HG02973 (cell line): ENCODE measurements around the gene CD36.
"Not testable (repeated sequence)": the region's sequence is repeated elsewhere in the genome, so short reads cannot be mapped to it uniquely, and the experiment has no call there.

ENCODE experiments used
- ATAC-seq: cut with Tn5 transposase; IDR thresholded peaks from one replicate; pipeline ENCODE4 v1.9.1; 2021; ENCODE audit warnings: moderate library complexity; ENCODE audit not compliant: unreplicated experiment

The CD36 gene

DNA sequence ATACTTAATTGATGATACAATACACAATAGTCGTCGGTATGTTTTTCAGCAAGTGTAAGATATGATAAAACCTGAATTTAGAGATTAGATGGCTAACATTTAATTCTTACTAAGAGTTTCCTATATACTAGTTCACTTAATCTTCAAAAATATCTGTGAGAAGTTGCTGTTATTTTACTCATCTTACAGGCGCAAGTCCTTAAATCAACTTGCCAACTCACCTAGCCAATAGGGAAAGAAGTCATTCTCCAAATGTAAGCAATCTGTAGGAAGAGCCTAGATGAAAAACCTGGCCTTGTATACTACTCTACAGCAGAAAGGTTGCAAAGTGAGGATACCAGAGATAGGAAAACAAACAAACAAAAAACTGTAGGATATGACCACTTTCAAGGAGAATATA, 10.6 kb downstream of the CD36 start:
- no peak for ATAC-seq

DNA sequence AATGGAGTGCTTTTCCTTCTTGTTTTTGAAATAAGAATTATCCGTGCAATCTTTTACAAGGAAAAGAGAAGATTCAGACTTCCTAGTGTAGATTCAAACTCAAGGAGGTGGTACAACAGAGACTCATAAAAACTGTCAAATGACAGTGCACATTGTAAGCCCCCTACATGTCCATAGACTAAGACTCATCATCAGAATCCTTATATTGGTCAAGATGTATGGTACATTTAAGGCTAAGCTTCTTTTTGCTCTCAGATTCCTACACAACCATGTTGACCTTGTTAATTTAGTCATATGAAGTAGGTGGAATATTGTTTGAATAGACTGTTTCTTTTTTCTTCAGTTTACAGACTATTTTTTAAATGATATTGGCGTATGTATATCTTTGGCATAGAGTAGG, 11.6 kb downstream of the CD36 start:
- no peak for ATAC-seq

DNA sequence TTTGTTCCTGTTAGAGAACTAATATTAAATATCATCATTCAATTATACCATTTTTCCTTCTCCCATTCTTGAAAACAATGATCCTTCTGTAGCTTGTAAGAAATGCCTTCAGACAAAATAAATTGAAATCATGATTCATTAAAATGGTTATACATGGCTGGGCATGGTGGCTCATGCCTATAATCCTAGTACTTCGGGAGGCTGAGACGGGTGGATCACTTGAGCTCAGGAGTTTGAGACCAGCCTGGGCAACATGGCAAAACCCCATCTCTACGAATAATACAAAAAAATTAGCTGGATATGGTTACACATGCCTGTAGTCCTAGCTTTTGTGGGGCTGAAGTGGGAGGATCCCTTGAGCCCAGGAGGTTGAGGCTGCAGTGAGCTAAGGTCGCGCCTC, 13.0 kb downstream of the CD36 start:
- no peak for ATAC-seq

DNA sequence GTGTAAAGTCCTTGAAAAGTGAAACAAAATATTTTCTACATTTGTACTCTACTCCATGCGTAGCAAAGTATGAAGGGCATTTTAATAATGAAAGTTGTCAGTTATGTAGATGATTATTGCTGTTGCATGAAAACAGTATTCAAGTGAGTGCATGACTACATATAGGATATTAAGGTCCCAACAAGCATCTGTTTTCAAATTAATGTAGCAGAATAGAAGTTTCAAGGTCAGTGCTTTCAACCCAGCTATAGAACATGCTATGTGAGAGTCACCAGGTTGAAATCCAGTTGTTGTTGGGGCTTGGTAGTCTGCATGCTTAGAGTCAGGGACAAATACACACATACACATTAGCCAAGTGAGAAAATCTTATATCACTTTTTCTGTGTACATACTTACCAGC, 14.8 kb downstream of the CD36 start:
- no peak for ATAC-seq

DNA sequence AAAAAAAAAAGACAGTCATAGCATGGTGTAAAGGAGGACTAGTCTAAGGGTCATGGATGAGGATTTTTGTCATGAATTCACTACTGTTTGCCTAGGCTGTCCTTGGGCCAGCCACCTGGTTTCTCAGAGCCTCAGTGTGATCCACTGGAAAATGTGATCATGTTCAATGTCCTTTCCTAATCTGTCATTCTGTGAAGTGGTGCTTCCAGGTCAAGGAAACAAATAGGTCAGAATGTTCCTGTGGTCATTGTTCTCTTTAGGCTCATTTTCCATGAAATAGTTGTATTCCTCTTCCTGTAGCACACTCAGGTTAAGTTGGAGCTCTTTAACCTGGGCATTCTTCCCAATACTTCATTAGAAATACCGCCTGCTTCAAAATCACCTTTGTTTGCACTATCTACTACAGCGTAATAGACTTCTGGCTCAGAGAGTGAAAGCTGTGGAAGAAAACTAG, 16.5 kb downstream of the CD36 start:
- ATAC-seq, result no peak

DNA sequence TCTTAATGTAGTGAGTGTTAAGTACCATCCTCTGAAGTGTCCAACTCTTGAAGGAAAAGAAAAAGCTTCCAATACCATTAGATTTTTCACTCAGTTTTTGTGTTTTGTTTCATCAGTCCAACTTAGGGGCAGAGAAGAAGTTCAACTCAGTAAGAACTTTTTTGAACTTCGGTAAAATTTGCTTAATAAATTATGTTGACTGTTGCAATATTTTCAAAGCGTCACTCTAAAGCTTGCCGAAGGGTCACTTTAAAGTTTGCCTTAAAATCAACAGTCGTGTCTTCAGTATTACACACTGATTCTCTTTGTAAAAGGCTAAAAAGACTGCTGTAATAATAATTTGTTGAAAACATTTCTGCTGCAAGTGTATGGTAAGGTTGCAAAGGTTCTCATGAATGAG, 17.6 kb downstream of the CD36 start:
- ATAC-seq, result no peak

DNA sequence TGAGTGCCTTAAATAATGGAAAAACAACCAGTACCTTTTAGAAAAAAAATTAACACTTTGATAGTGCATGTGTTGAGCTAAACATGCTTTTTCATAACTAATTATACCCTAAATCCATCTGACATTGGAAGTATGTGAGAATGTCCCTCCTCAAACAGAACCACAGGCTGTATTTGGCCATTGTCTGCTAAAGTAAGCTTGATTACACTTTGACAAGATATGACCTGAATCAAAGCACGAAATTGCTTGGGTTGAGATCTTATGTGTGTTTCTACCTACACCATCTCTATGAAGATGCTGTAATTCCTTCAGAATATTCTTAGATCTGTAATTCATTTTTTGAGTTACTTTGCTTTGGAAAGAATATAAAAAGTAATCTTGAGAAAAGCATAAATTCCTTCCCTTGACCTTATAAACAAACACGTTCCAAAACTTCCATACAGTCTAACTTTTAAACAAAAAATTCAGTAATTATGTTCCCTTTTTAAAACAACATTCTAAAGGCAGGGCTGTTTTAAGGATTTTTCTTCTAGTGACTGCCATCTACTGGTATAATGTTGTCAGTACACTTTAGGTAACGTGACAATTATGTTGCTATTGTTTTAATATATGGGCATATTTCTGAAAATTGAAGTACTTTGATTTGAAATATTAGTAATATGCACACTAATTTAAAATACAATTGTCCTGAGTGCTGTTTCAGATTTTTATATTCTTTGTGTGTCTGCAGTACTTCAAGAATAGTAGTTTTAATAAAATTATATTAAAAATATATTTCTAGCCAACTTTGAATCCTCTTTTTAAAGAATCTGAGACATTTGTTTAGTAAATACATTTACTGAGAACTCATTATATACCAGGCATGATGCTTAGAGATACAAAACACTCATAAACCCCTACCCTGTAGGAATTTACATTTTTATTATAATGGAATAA, 20.9 kb downstream of the CD36 start:
- ATAC-seq, result peak; percentile 76

DNA sequence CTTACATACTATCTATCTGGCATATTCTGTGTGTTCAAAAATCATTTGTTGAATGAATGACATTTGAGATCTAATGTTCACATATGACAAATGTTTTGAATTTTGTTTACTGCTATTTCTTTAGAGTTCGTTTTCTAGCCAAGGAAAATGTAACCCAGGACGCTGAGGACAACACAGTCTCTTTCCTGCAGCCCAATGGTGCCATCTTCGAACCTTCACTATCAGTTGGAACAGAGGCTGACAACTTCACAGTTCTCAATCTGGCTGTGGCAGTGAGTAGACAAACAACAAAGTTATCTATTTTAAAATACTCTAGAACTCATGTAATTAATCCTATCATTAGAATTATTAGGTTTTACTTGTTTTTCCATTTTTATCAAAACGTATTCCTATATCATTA, 22.5 kb downstream of the CD36 start:
- ATAC-seq, result no peak

DNA sequence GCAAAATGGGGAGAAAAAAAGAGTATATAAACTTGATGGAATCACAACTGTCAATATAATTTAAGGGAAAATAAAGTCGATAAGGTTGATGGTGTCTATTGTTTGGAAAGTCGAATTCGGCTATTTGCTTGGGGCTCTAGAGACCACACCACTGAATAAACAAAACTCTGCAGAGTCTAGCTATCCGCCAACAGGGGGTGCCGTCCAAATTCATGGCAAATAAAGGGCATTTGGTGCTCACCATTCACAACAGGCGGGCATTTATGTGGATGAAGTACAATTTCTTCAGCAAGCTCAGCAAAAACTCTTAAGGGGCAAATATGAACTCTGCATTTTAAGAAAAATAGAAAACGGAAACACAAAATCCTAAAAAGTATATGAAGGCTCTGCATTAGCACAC, 23.3 kb downstream of the CD36 start:
- no peak for ATAC-seq

DNA sequence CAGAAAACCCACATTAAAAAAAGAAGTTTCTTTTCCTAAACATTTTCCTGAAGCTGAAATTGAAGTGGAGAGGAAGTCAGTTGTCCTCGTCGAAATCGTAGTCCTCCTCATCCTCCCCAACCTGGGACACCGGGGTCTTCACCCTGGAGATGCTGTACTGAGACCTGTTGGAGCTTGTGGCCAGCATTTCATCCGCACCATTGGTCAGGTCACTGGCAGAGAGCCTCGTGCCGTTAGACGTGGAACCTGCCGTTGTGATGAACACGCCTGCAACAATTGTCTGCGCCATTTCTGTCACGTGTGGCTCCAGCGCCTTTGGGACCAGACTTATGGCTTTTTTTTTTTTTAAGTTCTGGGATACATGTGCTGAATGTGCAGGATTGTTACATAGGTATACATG, 23.8 kb downstream of the CD36 start:
- ATAC-seq, result no peak

DNA sequence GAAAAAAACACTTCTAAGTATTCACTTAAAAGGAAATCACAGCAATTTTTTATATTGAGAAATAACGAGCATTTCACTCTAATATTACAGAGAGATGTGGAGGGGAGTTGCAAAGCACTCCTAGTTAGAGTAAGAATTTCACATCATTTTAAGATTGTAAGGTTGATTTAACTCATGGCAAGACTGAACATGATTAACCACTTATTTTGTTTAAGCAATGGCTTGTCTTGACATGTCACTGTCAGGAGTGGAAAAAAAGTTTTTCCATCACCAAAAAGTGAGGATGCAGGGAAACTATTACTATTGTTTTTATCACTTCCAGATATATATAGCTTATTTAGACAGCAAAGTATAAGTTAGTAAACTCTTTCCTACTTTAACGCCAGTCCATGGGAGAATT, 27.1 kb downstream of the CD36 start:
- ATAC-seq, result no peak

DNA sequence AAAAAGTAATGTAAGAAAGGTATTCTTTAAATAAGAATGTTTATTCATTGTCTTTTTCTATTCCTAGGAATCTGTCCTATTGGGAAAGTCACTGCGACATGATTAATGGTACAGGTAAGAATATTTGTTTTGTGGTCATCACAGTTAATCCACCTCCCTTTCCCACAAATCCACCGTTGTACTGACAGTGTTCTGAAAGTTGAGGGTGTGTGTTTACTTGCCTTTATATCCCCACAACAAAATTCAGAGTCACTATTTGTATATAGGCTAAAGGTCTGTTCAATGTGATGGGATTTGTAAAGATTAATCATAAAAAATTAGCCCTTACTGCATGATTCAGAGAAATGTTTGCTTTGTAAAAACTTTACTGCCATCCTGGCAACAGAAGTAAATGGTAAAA, 27.9 kb downstream of the CD36 start:
- no peak for ATAC-seq

DNA sequence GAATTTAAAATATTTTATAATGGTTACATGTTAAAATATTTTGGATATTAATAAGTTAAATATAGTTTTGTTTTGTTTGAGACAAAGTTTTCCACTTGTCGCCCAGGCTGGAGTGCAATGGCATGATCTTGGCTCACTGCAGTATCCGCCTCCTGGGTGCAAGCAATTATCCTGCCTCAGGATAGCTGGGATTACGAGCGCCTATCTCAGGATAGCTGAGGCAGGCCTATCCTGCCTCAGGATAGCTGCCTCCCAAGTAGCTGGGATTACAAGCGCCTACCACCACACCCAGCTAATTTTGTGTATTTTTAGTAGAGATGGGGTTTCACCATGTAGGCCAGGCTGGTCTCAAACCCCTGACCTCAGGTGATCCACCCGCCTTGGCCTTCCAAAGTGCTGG, 30.9 kb downstream of the CD36 start:
- ATAC-seq, result not testable (repeated sequence)

DNA sequence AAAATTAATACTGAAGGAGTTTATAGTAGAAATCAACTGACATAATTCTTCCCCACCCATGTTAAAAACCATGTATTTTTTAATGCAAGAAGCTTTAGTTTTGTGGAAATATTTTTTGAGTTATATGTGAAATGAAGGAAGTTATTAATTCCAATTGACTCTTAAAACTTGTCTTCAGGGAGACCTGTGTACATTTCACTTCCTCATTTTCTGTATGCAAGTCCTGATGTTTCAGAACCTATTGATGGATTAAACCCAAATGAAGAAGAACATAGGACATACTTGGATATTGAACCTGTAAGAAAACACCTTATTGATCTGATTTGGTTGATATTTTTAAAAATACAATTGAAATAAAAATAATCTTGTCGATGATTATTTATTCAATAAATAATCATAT, 33.3 kb downstream of the CD36 start:
- ATAC-seq, result no peak

DNA sequence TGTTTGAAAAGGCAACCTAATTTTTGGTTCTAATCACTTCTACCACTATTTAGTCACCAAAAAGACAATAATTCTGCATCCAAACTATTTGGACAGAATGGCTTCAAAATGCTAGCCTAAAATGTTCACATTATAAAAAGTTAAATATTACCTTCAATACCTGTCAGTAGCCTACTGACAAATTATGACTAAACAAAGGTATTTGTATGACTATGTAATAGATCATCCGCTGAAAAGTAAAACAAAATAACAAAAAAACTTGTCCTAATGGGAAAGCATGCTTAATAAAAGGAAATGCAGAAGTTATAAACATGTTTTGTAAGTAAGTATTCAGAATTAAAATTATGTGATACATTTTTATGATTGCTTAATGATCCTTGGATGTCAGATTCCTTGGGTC, 36.6 kb downstream of the CD36 start:
- ATAC-seq, result no peak

DNA sequence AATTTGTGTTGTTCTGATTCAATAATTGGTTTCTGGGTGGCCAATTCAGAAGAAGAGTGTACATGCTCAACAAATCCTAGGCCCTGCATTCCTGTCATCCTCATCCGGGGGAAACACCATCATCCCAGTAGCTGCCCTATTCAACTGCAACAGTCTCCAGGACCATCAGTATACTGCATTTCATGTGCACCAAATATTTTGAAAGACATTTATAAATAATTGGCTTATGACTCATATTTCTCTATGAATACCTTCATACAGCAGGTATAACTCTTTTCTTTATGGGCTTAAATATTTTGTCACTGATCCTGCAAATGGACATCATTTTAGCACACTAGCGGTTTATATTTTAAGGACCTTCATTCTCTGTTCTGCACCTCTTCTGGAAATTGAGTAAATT, 38.0 kb downstream of the CD36 start:
- ATAC-seq, result no peak

DNA sequence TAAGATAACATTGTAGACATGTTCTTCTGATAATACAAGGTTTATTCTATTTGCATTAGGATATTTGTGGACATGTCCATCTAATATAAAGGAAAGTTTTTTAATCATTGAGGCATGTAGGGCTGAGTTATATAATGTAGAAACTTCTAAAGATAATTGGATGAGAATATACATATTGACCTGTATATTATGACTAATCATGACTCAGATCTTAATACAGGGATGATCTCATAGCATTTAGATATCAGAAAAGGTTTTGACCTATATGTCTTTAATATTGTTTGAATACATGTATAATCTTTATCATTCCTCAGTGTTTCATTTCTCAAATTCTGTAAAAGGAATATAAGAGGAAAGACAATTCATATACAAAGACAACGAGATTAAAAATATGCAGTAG, 39.2 kb downstream of the CD36 start:
- ATAC-seq, result no peak

DNA sequence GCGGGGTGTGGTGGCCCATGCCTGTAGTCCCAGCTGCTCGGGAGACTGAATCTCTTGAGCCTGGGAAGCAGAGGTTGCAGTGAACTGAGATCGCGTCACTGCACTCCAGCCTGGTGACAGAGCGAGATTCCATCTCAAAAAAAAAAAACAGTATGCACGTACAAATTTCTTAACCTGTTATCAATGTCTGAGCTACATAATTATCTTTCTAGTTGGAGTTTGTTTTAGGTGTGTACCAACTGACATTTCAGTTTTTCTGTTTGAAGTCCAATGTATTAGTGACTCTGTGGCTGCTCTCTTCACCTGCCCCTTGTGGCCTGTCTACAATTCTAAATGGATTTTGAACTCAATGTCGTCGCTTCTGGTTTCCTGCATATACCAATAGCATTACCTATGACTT, 40.3 kb downstream of the CD36 start:
- no peak for ATAC-seq

DNA sequence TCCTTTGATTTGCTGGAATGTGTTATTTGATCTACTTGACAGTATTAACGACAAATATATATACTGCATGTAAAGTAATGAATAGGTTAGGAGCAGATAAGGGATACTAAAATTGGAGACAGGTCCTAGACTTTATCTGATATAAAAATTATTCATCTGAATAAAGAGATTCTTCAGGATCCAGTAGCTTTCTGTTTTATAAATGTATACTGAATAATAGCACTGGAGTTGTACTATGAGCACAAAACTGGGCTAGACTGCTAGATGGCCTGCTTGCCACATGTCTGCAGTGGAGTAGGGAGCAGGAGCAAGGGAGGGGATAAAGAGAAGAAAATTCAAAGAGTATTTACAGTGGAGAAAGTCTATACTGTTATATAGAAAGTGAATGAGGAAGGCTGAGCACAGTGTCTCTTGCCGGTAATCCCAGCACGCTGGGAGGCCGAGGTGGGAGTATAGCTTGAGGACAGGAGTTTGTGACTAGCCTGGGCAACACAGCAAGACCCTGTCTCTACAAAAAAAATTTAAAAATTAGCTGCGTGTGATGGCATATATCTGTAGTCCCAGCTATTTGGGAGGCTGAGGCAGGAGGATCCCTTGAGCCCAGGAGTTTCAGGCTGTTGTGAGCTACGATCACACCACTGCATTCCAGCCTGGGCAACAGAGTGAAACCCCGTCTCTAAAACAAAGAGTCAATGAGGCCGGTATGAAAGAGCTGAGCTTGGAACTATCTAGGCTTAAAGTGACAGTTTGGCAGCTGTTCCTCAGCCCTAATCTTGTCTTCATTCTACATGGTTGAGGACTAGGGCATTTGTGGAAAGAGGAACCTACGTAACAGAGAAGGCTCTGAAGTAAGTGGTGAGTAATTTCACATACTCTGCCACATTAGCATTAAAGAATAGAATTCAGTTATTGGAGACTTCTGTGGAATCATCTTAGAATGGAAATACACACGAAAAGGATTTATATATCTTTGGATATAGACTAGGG, 41.8 kb downstream of the CD36 start:
- no peak for ATAC-seq

DNA sequence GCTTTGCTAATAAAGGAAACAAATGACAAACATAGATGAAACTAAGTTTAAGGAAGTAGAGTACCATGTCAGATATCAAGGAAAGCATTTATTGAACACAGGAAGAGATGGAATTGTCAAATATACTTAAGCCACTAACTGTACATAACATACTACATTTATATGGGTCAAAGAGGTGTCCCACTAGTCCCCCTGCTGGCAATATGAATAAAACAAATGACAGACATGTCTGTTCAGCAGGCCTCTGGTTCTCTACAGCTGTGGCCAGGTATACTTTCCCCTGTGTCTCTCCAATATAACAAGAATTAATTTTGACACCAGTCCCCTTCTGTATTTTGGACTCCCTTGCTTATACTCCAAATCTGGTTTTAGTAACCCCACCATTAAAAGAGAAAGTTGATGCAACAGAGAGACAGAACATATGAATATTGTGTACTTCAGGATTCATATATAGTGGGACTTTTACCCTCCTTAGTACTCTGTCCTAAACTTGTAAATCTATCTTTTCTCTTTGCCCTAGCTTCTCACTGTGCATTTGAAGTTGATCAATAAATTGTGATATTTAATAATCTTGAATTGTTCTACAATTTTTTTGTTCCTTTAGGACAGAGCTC, 42.9 kb downstream of the CD36 start:
- no peak for ATAC-seq

DNA sequence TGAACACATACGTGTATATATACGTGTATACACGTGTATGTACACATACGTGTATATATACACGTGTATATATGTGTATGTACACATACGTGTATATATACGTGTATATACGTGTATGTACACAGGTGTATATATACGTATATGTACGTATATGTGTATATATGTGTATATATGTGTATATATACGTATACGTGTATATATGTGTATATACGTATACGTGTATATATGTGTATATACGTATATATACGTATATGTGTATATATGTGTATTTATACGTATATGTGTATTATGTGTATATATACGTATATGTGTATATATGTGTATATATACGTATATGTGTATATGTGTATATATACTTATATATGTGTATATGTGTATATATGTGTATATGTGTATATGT, 44.3 kb downstream of the CD36 start:
- ATAC-seq, result no peak
